ENCODE measurements around the gene SLC6A11.

SLC6A11 gene

GRCh38 chr3:10806006-10806405 is 10.0 kb upstream of the SLC6A11 start:
- POLR2A ChIA-PET (ENCODE audit: low non-redundant PET) = no interaction called here
- CTCF ChIA-PET = no interaction called here
- no peak overlapping the region for H3K27ac ChIP-seq
- no peak for DNase-seq (ENCODE audit: low spot score)
- no peak for TF ChIP-seq CTCF (conservative IDR thresholded peaks at IDR 0.05; ENCODE audit: low read depth)

- no peak for DNase-seq (ENCODE audit: low spot score)
- POLR2A ChIA-PET (ENCODE audit: low non-redundant PET) = no interaction called here
- no peak for TF ChIP-seq CTCF (conservative IDR thresholded peaks at IDR 0.05; ENCODE audit: low read depth)
- CTCF ChIA-PET = no interaction called here
- no peak overlapping the region for H3K27ac ChIP-seq
Measured at GRCh38 chr3:10808130-10808735, 7.8 kb upstream of the SLC6A11 start.

- TF ChIP-seq CTCF (conservative IDR thresholded peaks at IDR 0.05; ENCODE audit: low read depth) = no peak
- DNase-seq (ENCODE audit: low spot score) = no peak
- H3K27ac ChIP-seq = no peak overlapping the region
- ChIA-PET POLR2A (ENCODE audit: low non-redundant PET) (no interaction called here), CTCF (no interaction called here)
Measured at GRCh38 chr3:10808974-10809373, 7.1 kb upstream of the SLC6A11 start.

- POLR2A ChIA-PET (ENCODE audit: low non-redundant PET) = no interaction called here
- H3K27ac ChIP-seq = no peak overlapping the region
- DNase-seq (ENCODE audit: low spot score) = no peak
- TF ChIP-seq CTCF (conservative IDR thresholded peaks at IDR 0.05; ENCODE audit: low read depth) = no peak
- CTCF ChIA-PET = interaction anchor here (0.6 kb wide), 1 partner anchor 48 kb away, joined by 3 read pairs; no protein-coding TSS in a partner anchor
Measured at GRCh38 chr3:10810376-10810775, 5.7 kb upstream of the SLC6A11 start.

- H3K27ac ChIP-seq = no peak overlapping the region
- POLR2A ChIA-PET (ENCODE audit: low non-redundant PET) = no interaction called here
- DNase-seq (ENCODE audit: low spot score) = no peak
- CTCF ChIA-PET = interaction anchor here (0.7 kb wide), 1 partner anchor 51 kb away, joined by 6 read pairs; no protein-coding TSS in a partner anchor
- TF ChIP-seq CTCF (conservative IDR thresholded peaks at IDR 0.05; ENCODE audit: low read depth) = no peak
Measured at GRCh38 chr3:10813425-10813824, 2.6 kb upstream of the SLC6A11 start.

GRCh38 chr3:10814623-10815022 is 1.4 kb upstream of the SLC6A11 start:
- CTCF ChIA-PET = no interaction called here
- TF ChIP-seq CTCF (conservative IDR thresholded peaks at IDR 0.05; ENCODE audit: low read depth) = no peak
- POLR2A ChIA-PET (ENCODE audit: low non-redundant PET) = no interaction called here
- no peak overlapping the region for H3K27ac ChIP-seq
- DNase-seq (ENCODE audit: low spot score) = no peak
